C1 segment of cervical spinal cord (tissue), 14 donors: ENCODE measurements around the gene SLC4A2.
"Not testable (repeated sequence)": the region's sequence is repeated elsewhere in the genome, so short reads cannot be mapped to it uniquely, and the experiment has no call there.

Source experiments
- DNase-seq, 14 donors: peaks; one replicate each; lab custom pipeline; 2025; lab: John Stamatoyannopoulos, UW

SLC4A2 gene, protein sequence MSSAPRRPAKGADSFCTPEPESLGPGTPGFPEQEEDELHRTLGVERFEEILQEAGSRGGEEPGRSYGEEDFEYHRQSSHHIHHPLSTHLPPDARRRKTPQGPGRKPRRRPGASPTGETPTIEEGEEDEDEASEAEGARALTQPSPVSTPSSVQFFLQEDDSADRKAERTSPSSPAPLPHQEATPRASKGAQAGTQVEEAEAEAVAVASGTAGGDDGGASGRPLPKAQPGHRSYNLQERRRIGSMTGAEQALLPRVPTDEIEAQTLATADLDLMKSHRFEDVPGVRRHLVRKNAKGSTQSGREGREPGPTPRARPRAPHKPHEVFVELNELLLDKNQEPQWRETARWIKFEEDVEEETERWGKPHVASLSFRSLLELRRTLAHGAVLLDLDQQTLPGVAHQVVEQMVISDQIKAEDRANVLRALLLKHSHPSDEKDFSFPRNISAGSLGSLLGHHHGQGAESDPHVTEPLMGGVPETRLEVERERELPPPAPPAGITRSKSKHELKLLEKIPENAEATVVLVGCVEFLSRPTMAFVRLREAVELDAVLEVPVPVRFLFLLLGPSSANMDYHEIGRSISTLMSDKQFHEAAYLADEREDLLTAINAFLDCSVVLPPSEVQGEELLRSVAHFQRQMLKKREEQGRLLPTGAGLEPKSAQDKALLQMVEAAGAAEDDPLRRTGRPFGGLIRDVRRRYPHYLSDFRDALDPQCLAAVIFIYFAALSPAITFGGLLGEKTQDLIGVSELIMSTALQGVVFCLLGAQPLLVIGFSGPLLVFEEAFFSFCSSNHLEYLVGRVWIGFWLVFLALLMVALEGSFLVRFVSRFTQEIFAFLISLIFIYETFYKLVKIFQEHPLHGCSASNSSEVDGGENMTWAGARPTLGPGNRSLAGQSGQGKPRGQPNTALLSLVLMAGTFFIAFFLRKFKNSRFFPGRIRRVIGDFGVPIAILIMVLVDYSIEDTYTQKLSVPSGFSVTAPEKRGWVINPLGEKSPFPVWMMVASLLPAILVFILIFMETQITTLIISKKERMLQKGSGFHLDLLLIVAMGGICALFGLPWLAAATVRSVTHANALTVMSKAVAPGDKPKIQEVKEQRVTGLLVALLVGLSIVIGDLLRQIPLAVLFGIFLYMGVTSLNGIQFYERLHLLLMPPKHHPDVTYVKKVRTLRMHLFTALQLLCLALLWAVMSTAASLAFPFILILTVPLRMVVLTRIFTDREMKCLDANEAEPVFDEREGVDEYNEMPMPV

DNA sequence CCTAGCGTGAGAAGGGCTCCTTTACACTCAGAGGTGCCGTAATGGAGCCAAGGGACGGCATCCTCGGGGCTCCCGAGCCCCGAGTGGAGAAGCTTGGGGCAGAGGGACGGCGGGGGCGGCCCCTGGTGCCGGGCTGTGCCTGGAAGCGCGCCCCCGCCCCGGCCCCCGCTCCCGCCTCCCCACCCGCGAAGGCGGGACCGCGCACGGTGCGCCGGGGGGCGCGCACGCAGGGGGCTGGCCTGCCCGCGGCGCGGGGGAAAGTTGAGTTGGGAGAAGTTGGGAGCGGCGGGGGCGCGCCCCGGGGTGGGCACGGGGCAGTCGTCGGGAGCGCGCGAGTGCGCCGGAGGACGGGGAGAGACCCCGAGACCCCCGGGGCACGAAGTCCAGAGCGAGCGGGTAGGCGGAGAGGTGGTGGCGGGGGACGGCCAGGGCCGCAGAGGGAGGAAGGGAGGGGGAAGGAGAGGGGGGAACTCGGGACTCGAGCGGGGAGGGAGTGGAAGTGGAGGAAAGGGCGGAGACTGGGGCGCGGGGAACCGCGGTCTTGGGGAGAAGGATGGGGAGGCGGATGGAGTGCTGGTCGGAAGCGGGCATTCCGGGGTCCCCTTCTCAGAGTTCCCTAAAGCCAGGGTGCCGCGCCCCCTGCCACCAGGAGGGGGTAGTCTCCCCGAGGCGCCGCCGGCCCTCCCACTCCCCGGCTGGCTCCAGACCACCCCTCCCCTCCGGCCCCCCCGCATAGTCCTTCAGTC is at the start of gene SLC4A2:
SLC4A2 (plus strand) TSS at position 223 of the 746 bp plus-strand sequence. CDS start 2,399 bp downstream, outside the sequence.
- peak; percentile 13 to 95 (median 85) for DNase-seq

DNA sequence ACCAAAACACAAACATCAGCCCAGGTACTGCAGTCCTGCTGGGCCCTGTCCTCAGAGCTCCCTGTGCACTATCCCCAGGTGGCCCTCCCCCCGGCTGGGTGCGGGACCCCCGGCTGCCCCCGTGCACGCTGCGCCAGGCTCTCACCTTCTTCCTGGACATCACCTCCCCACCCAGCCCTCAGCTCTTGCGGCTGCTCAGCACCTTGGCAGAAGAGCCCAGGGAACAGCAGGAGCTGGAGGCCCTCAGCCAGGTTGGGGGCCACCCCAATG is 49.4 kb upstream of the SLC4A2 start:
- DNase-seq: no peak

GRCh38 chr7:151010307-151011096 is 48.9 kb upstream of the SLC4A2 start:
- no peak for DNase-seq

- DNase-seq: no peak
Measured at GRCh38 chr7:151011097-151011409, 48.3 kb upstream of the SLC4A2 start.

DNA sequence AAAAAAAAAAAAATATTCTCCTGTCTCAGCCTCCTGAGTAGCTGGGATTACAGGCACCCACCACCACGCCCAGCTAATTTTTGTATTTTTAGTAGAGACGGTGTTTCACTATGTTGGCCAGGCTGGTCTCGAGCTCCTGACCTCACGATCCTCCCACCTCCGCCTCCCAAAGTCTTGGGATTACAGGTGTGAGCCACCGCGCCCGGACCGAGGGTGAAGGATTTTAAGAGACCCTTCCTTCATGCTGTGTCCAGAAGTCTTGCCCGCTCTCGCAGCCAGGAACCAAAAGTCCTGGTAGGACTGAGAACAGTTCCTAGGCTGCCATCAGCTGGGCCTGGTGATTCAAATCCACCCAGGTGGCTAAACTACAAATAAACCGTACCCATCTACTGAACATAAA is 47.8 kb upstream of the SLC4A2 start:
- DNase-seq: not testable (repeated sequence)

- DNase-seq: no peak
Measured at GRCh38 chr7:151012031-151012692, 47.2 kb upstream of the SLC4A2 start.

DNA sequence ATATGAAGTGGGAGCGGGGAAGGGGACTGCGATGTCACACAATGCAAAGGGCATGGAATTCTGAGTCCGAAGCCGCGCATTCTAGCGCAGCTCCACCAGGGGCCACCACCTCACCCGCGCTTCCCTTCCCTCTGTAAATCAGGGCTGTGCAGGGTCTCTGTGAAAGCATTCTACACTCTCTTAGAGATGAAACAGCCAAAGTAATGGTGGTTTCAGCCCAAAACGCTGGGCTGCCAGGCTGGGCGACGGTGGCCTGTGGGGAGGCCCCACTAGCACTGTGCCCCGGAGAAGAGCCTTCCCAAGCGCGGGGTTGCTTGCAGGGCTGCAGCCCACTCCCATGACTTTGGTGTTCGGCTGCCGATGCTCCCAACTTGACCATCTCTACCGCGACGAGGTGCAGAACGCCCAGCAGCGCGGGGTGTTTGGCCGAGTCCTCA is 46.5 kb upstream of the SLC4A2 start:
- peak in 2 of 14 donors; percentile 7 to 19 for DNase-seq

DNA sequence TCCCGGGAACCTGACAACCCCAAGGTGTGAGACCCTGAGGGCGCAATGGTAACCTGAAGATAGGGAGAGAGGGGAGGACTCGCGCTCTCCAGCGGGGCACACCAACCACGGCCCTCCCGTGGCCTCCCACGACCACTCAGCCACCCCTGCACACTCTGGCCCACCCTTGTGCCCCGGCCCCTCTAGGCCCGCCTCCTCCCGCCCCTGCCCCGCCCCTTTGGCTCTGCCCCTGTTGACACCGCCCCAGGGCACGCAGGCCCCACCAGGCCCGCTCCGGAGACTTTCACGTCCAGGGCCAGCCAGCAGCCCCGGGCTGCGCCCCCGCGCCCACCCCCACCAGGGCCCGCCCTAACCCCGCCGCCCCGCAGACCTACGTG is 46.0 kb upstream of the SLC4A2 start:
- DNase-seq: no peak

DNA sequence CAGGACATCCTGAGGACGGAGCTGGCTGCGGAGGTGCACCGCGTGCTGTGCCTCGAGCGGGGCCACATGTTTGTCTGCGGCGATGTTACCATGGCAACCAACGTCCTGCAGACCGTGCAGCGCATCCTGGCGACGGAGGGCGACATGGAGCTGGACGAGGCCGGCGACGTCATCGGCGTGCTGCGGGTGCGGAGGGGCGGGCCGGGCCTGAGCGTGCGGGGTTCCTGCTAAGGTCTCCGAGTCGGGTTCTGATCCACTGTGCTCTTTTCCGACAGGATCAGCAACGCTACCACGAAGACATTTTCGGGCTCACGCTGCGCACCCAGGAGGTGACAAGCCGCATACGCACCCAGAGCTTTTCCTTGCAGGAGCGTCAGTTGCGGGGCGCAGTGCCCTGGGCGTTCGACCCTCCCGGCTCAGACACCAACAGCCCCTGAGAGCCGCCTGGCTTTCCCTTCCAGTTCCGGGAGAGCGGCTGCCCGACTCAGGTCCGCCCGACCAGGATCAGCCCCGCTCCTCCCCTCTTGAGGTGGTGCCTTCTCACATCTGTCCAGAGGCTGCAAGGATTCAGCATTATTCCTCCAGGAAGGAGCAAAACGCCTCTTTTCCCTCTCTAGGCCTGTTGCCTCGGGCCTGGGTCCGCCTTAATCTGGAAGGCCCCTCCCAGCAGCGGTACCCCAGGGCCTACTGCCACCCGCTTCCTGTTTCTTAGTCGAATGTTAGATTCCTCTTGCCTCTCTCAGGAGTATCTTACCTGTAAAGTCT is 45.5 kb upstream of the SLC4A2 start:
- DNase-seq: peak in 10 of 14 donors; percentile 11 to 62 (median 32)

DNA sequence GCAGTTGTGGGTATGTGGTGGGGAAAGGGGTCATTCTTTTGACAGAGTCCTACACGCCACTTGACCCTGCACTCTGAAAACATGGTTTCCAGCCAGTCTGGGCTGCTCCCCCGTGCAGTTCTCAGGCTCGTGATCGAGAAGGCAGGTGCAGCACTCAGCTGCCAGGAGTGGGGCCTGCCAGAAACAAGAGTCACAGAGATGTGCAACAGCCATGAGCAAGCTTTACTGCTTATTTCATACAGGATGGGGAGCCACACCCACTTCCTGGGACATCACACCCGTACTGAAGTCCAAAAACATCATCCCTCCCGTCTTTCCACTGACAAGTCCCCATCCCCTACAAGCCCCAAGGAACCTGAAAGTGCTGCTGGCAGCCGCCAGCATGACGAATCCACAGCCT is 44.4 kb upstream of the SLC4A2 start:
- DNase-seq: no peak

DNA sequence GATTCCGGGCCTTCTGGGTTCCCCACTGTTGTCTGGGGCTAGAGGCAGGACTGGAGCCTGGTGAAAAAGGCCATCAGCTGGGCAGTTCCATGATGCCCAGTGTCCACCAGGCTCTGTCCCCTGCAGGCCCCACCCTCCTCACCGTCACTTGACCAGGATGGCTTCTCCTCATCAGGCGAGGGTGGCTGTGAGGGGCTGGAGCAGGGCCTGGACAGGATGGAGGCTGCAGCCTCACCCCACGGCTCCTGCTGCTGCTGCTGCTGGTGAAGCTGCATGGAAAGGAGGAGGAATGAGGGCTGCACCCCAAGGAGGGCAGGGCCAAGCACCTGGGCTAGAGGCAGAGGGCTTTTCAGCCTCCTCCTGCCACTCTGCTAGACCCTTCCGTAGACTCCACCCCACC is 43.4 kb upstream of the SLC4A2 start:
- DNase-seq: no peak

GRCh38 chr7:151016505-151016904 is 42.9 kb upstream of the SLC4A2 start:
- no peak for DNase-seq

- no peak for DNase-seq
Measured at GRCh38 chr7:151016942-151017341, 42.4 kb upstream of the SLC4A2 start.

DNA sequence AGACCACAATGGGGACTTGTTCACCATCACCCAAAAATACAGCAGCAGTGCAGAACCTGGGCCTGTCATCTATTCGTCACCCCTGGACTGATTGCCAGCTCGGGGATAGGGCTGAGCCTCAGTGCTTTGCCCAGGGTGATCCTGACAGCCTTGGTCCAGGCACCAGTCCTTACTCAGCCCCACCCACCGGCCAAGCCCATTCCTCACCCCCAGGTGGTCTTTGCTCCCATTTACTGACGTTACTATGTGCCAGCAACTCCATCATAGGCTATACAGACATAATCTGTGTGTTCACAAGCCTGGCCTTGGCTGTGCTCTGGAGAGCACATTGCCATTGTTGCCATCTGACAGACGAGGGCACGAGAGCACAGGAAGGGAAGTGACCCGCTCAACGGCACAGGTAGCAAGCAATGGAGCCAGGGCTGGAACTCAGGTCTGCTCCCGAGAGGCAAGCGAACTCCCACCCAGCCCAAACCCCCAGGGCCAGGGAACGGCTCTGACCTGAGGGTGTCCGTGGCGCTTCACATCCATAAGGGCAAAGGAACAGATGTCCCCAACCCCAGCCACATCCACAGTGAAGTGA is 41.9 kb upstream of the SLC4A2 start:
- no peak for DNase-seq

GRCh38 chr7:151017953-151018420 is 41.4 kb upstream of the SLC4A2 start:
- peak in 6 of 14 donors; percentile 5 to 67 (median 23) for DNase-seq

DNA sequence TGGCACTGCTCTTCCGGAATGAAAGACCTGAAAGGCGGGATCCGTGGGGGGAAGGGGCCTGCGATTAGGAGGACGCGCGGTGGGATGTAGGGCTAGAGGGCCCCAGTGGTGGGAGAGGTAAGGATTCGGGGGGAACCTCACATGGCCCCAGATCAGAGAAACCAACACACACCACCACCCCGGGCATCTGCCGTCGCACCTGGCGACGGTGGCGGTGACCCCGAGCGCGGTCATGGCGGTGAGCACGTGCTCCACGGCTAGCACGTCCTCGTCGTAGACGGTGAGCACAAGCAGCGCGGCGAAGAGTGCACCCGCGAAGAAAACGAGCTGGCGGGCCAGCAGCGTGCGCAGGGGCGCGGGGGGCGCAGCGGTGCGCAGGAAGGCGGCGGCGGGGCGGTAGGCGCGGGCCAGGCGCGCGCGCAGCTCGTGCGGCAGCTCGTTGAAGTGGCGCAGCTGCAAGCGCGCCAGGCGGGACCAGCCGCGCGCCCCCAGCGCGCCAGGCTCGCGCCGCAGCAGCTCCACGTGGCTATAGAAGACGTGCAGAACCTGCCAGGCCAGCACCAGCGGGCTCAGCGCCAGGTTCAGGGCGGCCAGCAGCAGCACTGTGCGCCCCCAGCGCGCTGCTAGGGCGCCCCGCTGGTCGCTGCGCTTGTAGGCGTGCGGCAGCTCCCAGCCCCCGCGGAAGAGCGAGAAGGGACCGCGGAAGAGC is 40.8 kb upstream of the SLC4A2 start:
- DNase-seq: peak in 2 of 14 donors; percentile 21 to 25

GRCh38 chr7:151019130-151019447 is 40.3 kb upstream of the SLC4A2 start:
- no peak for DNase-seq

GRCh38 chr7:151020231-151020630 is 39.2 kb upstream of the SLC4A2 start:
- no peak for DNase-seq
